Heart left ventricle (tissue), 13 donors: Measurements from ENCODE around the gene XYLT1.

ENCODE experiments used
- CTCF ChIP-seq, 12 donors: fragments of 200-600 bp; sonication (generic) in 4 of 12; IDR thresholded peaks; one replicate each; pipeline versions ENCODE4 v1.5.0 to v1.8.0; 2018 to 2022; ENCODE audit warnings: antibody characterized with exemption in 12 of 12, mild to moderate bottlenecking in 5 of 12
- POLR2A ChIP-seq, 2 donors: fragments of 450-650 bp; IDR thresholded peaks; one replicate each; pipeline ENCODE4 v1.6.1; 2017; ENCODE audit warnings: antibody characterized with exemption in 2 of 2, mild to moderate bottlenecking in 2 of 2, moderate library complexity in 2 of 2
- donor health status: ischemic (EF 13 %, LVEDD 7.1; RV severe dilation, severe dysfunction).
- donor health status: DM: no; HTN: yes; CAD: no.
- donor health status: DM: no; HTN: no; CAD: no.
- donor health status: ischemic (EF 25% LVEDD 6.9; RV normal size, moderate dysfunction).
- donor health status: ischemic (EF 25% LVEDD 5.7; RV mildly dilated, moderate dysfunction).
- donor health status: ischemic (EF 35%, LVEDD 5.7; RV mildly dilated, moderate dysfunction).
- donor health status: nonischemic (EF 11% LVEDD 7.7; RV severe dilation, severe dysfunction).
- donor health status: DM: yes; HTN: yes; CAD: no.
- donor health status: PGD.
- donor health status: ischemic (EF 29% LVEDD 5.4; RV normal size, mild dysfunction).
- donor health status: nonischemic (EF 23%, LVEDD 6.1; RV moderate dilation, normal function).

GRCh38 chr16:17466876-17467275 is 3.9 kb downstream of the XYLT1 start:
- no peak for TF ChIP-seq POLR2A (IDR thresholded peaks at IDR 0.05)
- TF ChIP-seq CTCF (IDR thresholded peaks at IDR 0.05) = no peak
